ENCODE measurements around the gene WDR1. TPM values are rescaled to one million over a fixed set of nuclear protein-coding genes. Genes with fewer than 3 reads are reported as not detected.

Gene WDR1
- total RNA-seq, 1 experiment from 2014 or later: 199 TPM

GRCh38 chr4:10153161-10153560 lies 36.6 kb upstream of the WDR1 start:
- H3K4me1 Mint-ChIP-seq (ENCODE audit: low read depth, unreplicated experiment): no peaks in the 10 kb centered on the region
- peaks cover 35% of the 10 kb centered on the region for H3K27me3 Mint-ChIP-seq (ENCODE audit: unreplicated experiment)
- no peaks in the 10 kb centered on the region for H3K36me3 Mint-ChIP-seq (ENCODE audit: insufficient read depth, unreplicated experiment)
- no peaks in the 10 kb centered on the region for H3K9me3 Mint-ChIP-seq (ENCODE audit: low read depth, unreplicated experiment)
- H3K27ac Mint-ChIP-seq (ENCODE audit: unreplicated experiment): no peak overlapping the region
- no peak for TF ChIP-seq CTCF (IDR thresholded peaks at IDR 0.05; ENCODE audit: unreplicated experiment)
- BruUV-seq (replicated peaks): no TSS peak
- no peak overlapping the region for H3K4me3 Mint-ChIP-seq (ENCODE audit: low read depth, unreplicated experiment)
- intact Hi-C loops (cut with micrococcal nuclease; ENCODE audit: unreplicated experiment): no loop called here
- CTCF ChIA-PET: no interaction called here
- DNase-seq: no peak

GRCh38 chr4:10151182-10151581 lies 34.6 kb upstream of the WDR1 start:
- CTCF ChIA-PET: no interaction called here
- no peak overlapping the region for H3K27ac Mint-ChIP-seq (ENCODE audit: unreplicated experiment)
- H3K4me1 Mint-ChIP-seq (ENCODE audit: low read depth, unreplicated experiment): no peaks in the 10 kb centered on the region
- no peak for TF ChIP-seq CTCF (IDR thresholded peaks at IDR 0.05; ENCODE audit: unreplicated experiment)
- no peak for DNase-seq
- no peaks in the 10 kb centered on the region for H3K9me3 Mint-ChIP-seq (ENCODE audit: low read depth, unreplicated experiment)
- intact Hi-C loops (cut with micrococcal nuclease; ENCODE audit: unreplicated experiment): no loop called here
- no peaks in the 10 kb centered on the region for H3K36me3 Mint-ChIP-seq (ENCODE audit: insufficient read depth, unreplicated experiment)
- H3K4me3 Mint-ChIP-seq (ENCODE audit: low read depth, unreplicated experiment): no peak overlapping the region
- BruUV-seq (replicated peaks): no TSS peak
- H3K27me3 Mint-ChIP-seq (ENCODE audit: unreplicated experiment): peaks cover 30% of the 10 kb centered on the region

- no peak for DNase-seq
- Mint-ChIP-seq H3K4me1 (ENCODE audit: low read depth, unreplicated experiment) (no peaks in the 10 kb centered on the region), H3K4me3 (ENCODE audit: low read depth, unreplicated experiment) (no peak overlapping the region), H3K27me3 (ENCODE audit: unreplicated experiment) (peaks cover 26% of the 10 kb centered on the region), H3K9me3 (ENCODE audit: low read depth, unreplicated experiment) (no peaks in the 10 kb centered on the region), H3K36me3 (ENCODE audit: insufficient read depth, unreplicated experiment) (no peaks in the 10 kb centered on the region), H3K27ac (ENCODE audit: unreplicated experiment) (no peak overlapping the region)
- TF ChIP-seq CTCF (IDR thresholded peaks at IDR 0.05; ENCODE audit: unreplicated experiment): no peak
- BruUV-seq (replicated peaks): no TSS peak
- CTCF ChIA-PET: interaction anchor here (1.0 kb wide), 1 partner anchor 13 kb away, joined by 3 read pairs; no protein-coding TSS in a partner anchor
- intact Hi-C loops (cut with micrococcal nuclease; ENCODE audit: unreplicated experiment): no loop called here
Measured at GRCh38 chr4:10144966-10145365, 28.4 kb upstream of the WDR1 start.

GRCh38 chr4:10144479-10144878 lies 27.9 kb upstream of the WDR1 start:
- no peak overlapping the region for H3K27ac Mint-ChIP-seq (ENCODE audit: unreplicated experiment)

More at GRCh38 chr4:10144479-10144878, 27.9 kb upstream of the WDR1 start:
- no peaks in the 10 kb centered on the region for H3K9me3 Mint-ChIP-seq (ENCODE audit: low read depth, unreplicated experiment)
- no TSS peak for BruUV-seq (replicated peaks)
- no peak for DNase-seq
- TF ChIP-seq CTCF (IDR thresholded peaks at IDR 0.05; ENCODE audit: unreplicated experiment): no peak
- no peaks in the 10 kb centered on the region for H3K4me1 Mint-ChIP-seq (ENCODE audit: low read depth, unreplicated experiment)
- CTCF ChIA-PET: interaction anchor here (1.0 kb wide), 1 partner anchor 14 kb away, joined by 3 read pairs; no protein-coding TSS in a partner anchor
- intact Hi-C loops (cut with micrococcal nuclease; ENCODE audit: unreplicated experiment): no loop called here
- H3K36me3 Mint-ChIP-seq (ENCODE audit: insufficient read depth, unreplicated experiment): no peaks in the 10 kb centered on the region
- H3K4me3 Mint-ChIP-seq (ENCODE audit: low read depth, unreplicated experiment): no peak overlapping the region
- peaks cover 30% of the 10 kb centered on the region for H3K27me3 Mint-ChIP-seq (ENCODE audit: unreplicated experiment)

Measured in Calu3 (cell line).